SK-N-SH (cell line): ENCODE measurements around the gene MAP4K1. TPM values are rescaled to one million over a fixed set of nuclear protein-coding genes. Genes with fewer than 3 reads are reported as not detected.

Experiments used
- CTCF ChIA-PET: fragments of 300-600, 350-600 bp; formaldehyde crosslinking; extraction: SDS; loops from one replicate; lab custom pipeline; 2021; lab: Yijun Ruan, JAX
- POLR2A ChIA-PET: fragments of 350-600 bp; sonication (Branson Sonifier 250); formaldehyde crosslinking; extraction: SDS; loops from one replicate; lab custom pipeline; 2020; ENCODE audit warnings: antibody characterized with exemption, inconsistent platforms; lab: Yijun Ruan, JAX
- DNase-seq: peaks from one replicate; pipeline ENCODE4 v3.0.0; 2012
- H2AFZ ChIP-seq: fragments of 200-600 bp; sonication (generic); 2 replicates; pipeline ENCODE4 v1.8.1; 2016; ENCODE audit warnings: antibody characterized with exemption, mild to moderate bottlenecking, low read depth
- H3F3A ChIP-seq: fragments of 200-600 bp; sonication (generic); replicated peaks from 2 replicates; pipeline ENCODE3; 2016; ENCODE audit warnings: antibody characterized with exemption, mild to moderate bottlenecking; ENCODE audit not compliant: insufficient read depth
- H3K27ac ChIP-seq, 2 experiments: fragments of 200-500 bp in 1 of 2; fragments of 200-600 bp in 1 of 2; sonication (Bioruptor generic) in 1 of 2; sonication (generic), shearing (Covaris generic) in 1 of 2; 2 replicates each; pipeline versions ENCODE4 v1.5.1 to v1.6.1; 2014 to 2016; ENCODE audit warnings: low read depth in 2 of 2, inconsistent platforms in 1 of 2, low read length in 1 of 2, mild to moderate bottlenecking in 1 of 2, mixed read lengths in 1 of 2
- H3K27me3 ChIP-seq: fragments of 200-600 bp; sonication (generic), shearing (Covaris generic); 2 replicates; pipeline ENCODE4 v1.6.1; 2016; ENCODE audit warnings: mixed run types; ENCODE audit not compliant: insufficient read depth
- H3K36me3 ChIP-seq, 2 experiments: fragments of 200-500 bp in 1 of 2; fragments of 200-600 bp in 1 of 2; sonication (Bioruptor generic) in 1 of 2; sonication (generic) in 1 of 2; replicated peaks in 1 of 2; 2 replicates each; pipeline versions ENCODE3 to v1.5.1; 2014 to 2016; ENCODE audit warnings: low read length in 1 of 2, mild to moderate bottlenecking in 1 of 2; ENCODE audit not compliant: insufficient read depth in 2 of 2, control insufficient read depth in 1 of 2
- H3K4me1 ChIP-seq, 2 experiments: fragments of 200-500 bp in 1 of 2; fragments of 200-600 bp in 1 of 2; sonication (Bioruptor generic) in 1 of 2; sonication (generic), shearing (Covaris generic) in 1 of 2; 2 replicates each; pipeline versions ENCODE4 v1.5.1 to v1.6.1; 2014 to 2016; ENCODE audit warnings: low read depth in 1 of 2, low read length in 1 of 2, mixed run types in 1 of 2; ENCODE audit not compliant: insufficient read depth in 2 of 2, control insufficient read depth in 1 of 2
- H3K4me2 ChIP-seq: fragments of 200-600 bp; sonication (generic), shearing (Covaris generic); 2 replicates; pipeline ENCODE4 v1.6.1; 2017; ENCODE audit warnings: mixed run types
- H3K4me3 ChIP-seq, 2 experiments: fragments of 200-500 bp in 1 of 2; fragments of 200-600 bp in 1 of 2; sonication (Bioruptor generic) in 1 of 2; sonication (generic), shearing (Covaris generic) in 1 of 2; 2 replicates each; pipeline versions ENCODE4 v1.5.1 to v1.8.1; 2014 to 2016; ENCODE audit warnings: low read depth in 2 of 2, inconsistent platforms in 1 of 2, low read length in 1 of 2, mild to moderate bottlenecking in 1 of 2, mixed read lengths in 1 of 2, moderate library complexity in 1 of 2
- H3K79me2 ChIP-seq: fragments of 200-600 bp; sonication (generic); 2 replicates; pipeline ENCODE4 v1.8.1; 2017; ENCODE audit warnings: mild to moderate bottlenecking; ENCODE audit not compliant: insufficient read depth
- H3K9ac ChIP-seq: fragments of 200-600 bp; sonication (generic); 2 replicates; pipeline ENCODE4 v1.6.1; 2017; ENCODE audit warnings: mixed run types
- H3K9me2 ChIP-seq: fragments of 200-600 bp; sonication (generic); 2 replicates; pipeline ENCODE4 v1.6.1; 2017; ENCODE audit warnings: mixed run types
- H3K9me3 ChIP-seq: fragments of 200-600 bp; sonication (generic); 2 replicates; pipeline ENCODE4 v1.6.1; 2017; ENCODE audit warnings: mixed run types, mild to moderate bottlenecking, moderate library complexity
- H4K20me1 ChIP-seq: fragments of 200-600 bp; sonication (generic); 2 replicates; pipeline ENCODE4 v1.6.1; 2017; ENCODE audit warnings: mild to moderate bottlenecking, mixed run types; ENCODE audit not compliant: insufficient read depth
- CHD2 ChIP-seq: fragments of 150-350 bp; IDR thresholded peaks from 2 replicates; pipeline ENCODE4 v1.6.1; 2018; ENCODE audit warnings: low read length; ENCODE audit not compliant: partially characterized antibody
- CTCF ChIP-seq: fragments of 200-600 bp; sonication (generic); IDR thresholded peaks from 2 replicates; pipeline ENCODE4 v1.6.1; 2017; ENCODE audit warnings: antibody characterized with exemption, mild to moderate bottlenecking, moderate library complexity
- ELF1 ChIP-seq: IDR thresholded peaks from 2 replicates; pipeline ENCODE4 v1.4.0; 2012
- EP300 ChIP-seq, 2 experiments: IDR thresholded peaks; 2 replicates each; pipeline versions ENCODE4 v1.4.0 to v1.6.1; 2012; ENCODE audit warnings: borderline replicate concordance in 1 of 2, low read depth in 1 of 2, low read length in 1 of 2
- EZH2phosphoT487 ChIP-seq: fragments of 200-600 bp; sonication (generic); IDR thresholded peaks from 2 replicates; pipeline ENCODE4 v1.6.1; 2017; ENCODE audit warnings: low read depth, mixed run types, mild to moderate bottlenecking, antibody characterized with exemption, moderate library complexity, borderline replicate concordance
- GABPA ChIP-seq: IDR thresholded peaks from 2 replicates; pipeline ENCODE4 v1.4.0; 2012; ENCODE audit warnings: low read depth, mild to moderate bottlenecking
- GATA2 ChIP-seq: sonication (generic); formaldehyde crosslinking; IDR thresholded peaks from 2 replicates; pipeline ENCODE4 v1.5.0; 2020; ENCODE audit warnings: mild to moderate bottlenecking, missing genetic modification reagents
- IRF3 ChIP-seq: fragments of 150-350 bp; IDR thresholded peaks from 2 replicates; pipeline ENCODE4 v1.6.1; 2016; ENCODE audit warnings: mild to moderate bottlenecking, low read depth, low read length
- JUND ChIP-seq: IDR thresholded peaks from 2 replicates; pipeline ENCODE4 v1.4.0; 2012
- MEF2A ChIP-seq: IDR thresholded peaks from 2 replicates; pipeline ENCODE4 v1.4.0; 2012; ENCODE audit warnings: low read depth, borderline replicate concordance
- MXI1 ChIP-seq: IDR thresholded peaks from 2 replicates; pipeline ENCODE4 v1.6.1; 2012; ENCODE audit warnings: mild to moderate bottlenecking, low read depth, low read length, improper control_type of control experiment
- PBX3 ChIP-seq: IDR thresholded peaks from 2 replicates; pipeline ENCODE4; 2012
- POLR2AphosphoS5 ChIP-seq: IDR thresholded peaks from 2 replicates; pipeline ENCODE4 v1.6.1; 2012; ENCODE audit warnings: low read depth, low read length
- RAD21 ChIP-seq: IDR thresholded peaks from 2 replicates; pipeline ENCODE4 v1.6.1; 2012; ENCODE audit warnings: mild to moderate bottlenecking, low read length
- REST ChIP-seq: IDR thresholded peaks from 2 replicates; pipeline ENCODE4 v1.6.1; 2012; ENCODE audit warnings: mild to moderate bottlenecking, low read depth, low read length, moderate library complexity
- RFX5 ChIP-seq: IDR thresholded peaks from 2 replicates; pipeline ENCODE4 v1.6.1; 2012; ENCODE audit warnings: mild to moderate bottlenecking, improper control_type of control experiment, low read length
- SMC3 ChIP-seq: IDR thresholded peaks from 2 replicates; pipeline ENCODE4 v1.6.1; 2012; ENCODE audit warnings: low read depth, low read length, improper control_type of control experiment
- TAF1 ChIP-seq: IDR thresholded peaks from 2 replicates; pipeline ENCODE4 v1.6.1; 2012; ENCODE audit warnings: low read depth, mild to moderate bottlenecking, low read length, moderate library complexity, borderline replicate concordance
- USF1 ChIP-seq: IDR thresholded peaks from 2 replicates; pipeline ENCODE4 v1.4.0; 2012; ENCODE audit warnings: low read depth, borderline replicate concordance
- YY1 ChIP-seq: IDR thresholded peaks from 2 replicates; pipeline ENCODE4 v1.4.0; 2012; ENCODE audit warnings: low read depth, mild to moderate bottlenecking
- WGBS: methylation state at CpG from one replicate; pipeline ENCODE4 v1.1.6; 2017; ENCODE audit warnings: low lambda C conversion rate; 5-methylcytosine and 5-hydroxymethylcytosine counted together
- polyA plus RNA-seq, 3 experiments: library from polyadenylated mRNA; depleted of rRNA; stranded (reverse); fragments of >200 nt; gene quantifications; 2 replicates each; pipeline ENCODE4 v1.2.3, GENCODE V29; 2012

The MAP4K1 gene
- polyA plus RNA-seq, 1 of the 3 experiments (the other 2 are of a cell fraction): 0.31 TPM

GRCh38 chr19:38657633-38658222, 40.0 kb upstream of the MAP4K1 start (continued):
- TF ChIP-seq IRF3: no peak
- TF ChIP-seq USF1: no peak
- no peak for TF ChIP-seq GABPA
- TF ChIP-seq MEF2A: no peak

- no peaks in the 10 kb centered on the region for H3K27me3 ChIP-seq
- H3K4me1 ChIP-seq: peaks cover 18 to 75% of the 10 kb centered on the region in 2 experiments
- H3K9me2 ChIP-seq: no peaks in the 10 kb centered on the region
- H3K27ac ChIP-seq: peak overlapping the region in 1 of 2 experiments; percentile 99; a peak in 2 of 4 replicates
- H3F3A ChIP-seq: peaks cover 66% of the 10 kb centered on the region
- ChIA-PET POLR2A (no interaction called here), CTCF (no interaction called here)
- H3K79me2 ChIP-seq: peaks cover 95% of the 10 kb centered on the region
- peaks cover 14% of the 10 kb centered on the region for H4K20me1 ChIP-seq
- no peak for DNase-seq
- 79% methylated on average over 7 of the region's 7 CpGs for WGBS
- no peak overlapping the region for H2AFZ ChIP-seq
- no peak overlapping the region for H3K4me3 ChIP-seq
- H3K36me3 ChIP-seq: peaks cover 3 to 19% of the 10 kb centered on the region in 2 experiments
- peak overlapping the region; percentile 84 for H3K4me2 ChIP-seq
- H3K9me3 ChIP-seq: no peaks in the 10 kb centered on the region
- peak overlapping the region; percentile 83 for H3K9ac ChIP-seq
- TF ChIP-seq PBX3 (no peak), RAD21 (no peak), CTCF (no peak), MXI1 (no peak), YY1 (no peak), GATA2 (CRISPR knock-in tag) (no peak), IRF3 (no peak), TAF1 (no peak), EZH2phosphoT487 (no peak), REST (no peak), EP300 (IDR thresholded peaks at IDR 0.05; ENCODE audit: borderline replicate concordance in 1 of 2, low read depth in 1 of 2, low read length in 1 of 2) (no peak), GABPA (no peak), RFX5 (no peak), JUND (no peak), POLR2AphosphoS5 (no peak), SMC3 (no peak), CHD2 (no peak), ELF1 (no peak)
These were observed 38.6 kb upstream of the MAP4K1 start for GRCh38 chr19:38656171-38656981.
